NCI-H1417 (cell line): ENCODE data around the gene ASPDH.
A peak's percentile ranks its signal among the peaks of the same experiment; 100 is the strongest.
"Not testable (repeated sequence)": the region's sequence is repeated elsewhere in the genome, so short reads cannot be mapped to it uniquely, and the experiment has no call there.

ENCODE experiments used
- DNase-seq, 3 experiments: peaks; one replicate each; lab custom pipeline; 2025; lab: John Stamatoyannopoulos, UW

Gene ASPDH

DNA sequence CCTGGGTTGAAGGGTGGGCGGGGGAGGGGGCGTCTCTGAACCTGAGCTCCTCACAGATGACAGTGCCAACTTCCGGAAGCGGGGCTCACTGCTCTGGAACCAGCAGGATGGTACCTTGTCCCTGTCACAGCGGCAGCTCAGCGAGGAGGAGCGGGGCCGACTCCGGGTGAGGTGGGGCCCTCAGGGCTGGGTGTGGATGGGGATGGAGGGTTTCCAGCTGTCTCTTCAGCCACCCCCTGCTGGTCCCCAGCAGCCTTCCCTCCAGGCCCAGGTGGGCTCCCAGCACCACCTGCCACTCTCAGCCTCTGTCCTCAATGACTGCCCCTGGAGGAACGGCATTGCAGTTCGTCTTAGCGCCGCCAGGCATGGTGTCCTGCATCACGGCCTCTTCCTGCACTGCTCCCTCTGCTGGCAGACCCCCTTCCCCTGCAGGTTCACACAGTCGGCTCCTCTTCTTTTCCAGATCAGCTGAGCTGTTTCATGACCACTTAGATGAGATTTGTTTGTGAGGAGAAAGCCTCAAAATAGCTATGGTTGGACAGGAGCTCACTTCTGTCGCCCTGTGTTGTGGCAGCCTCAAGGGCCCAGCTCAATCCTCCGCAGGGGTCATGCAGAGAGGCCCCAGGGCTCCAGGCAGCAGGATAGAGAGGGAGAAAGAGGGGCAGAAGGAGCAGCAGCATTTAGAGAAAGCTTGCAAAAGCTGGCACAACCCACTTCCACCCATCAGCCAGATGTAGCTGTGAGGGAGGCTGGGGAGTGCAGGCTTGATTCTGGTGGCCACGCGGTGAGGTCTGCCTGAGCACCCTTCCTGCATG lies 34.6 kb downstream of the ASPDH start:
- DNase-seq, result no peak

- DNase-seq, result no peak
Measured at GRCh38 chr19:50477751-50478515, 35.8 kb downstream of the ASPDH start.

- no peak for DNase-seq
Measured at GRCh38 chr19:50476907-50477238, 36.8 kb downstream of the ASPDH start.

GRCh38 chr19:50476224-50476906 lies 37.3 kb downstream of the ASPDH start, which contains the start of the genes EMC10 and GARIN5A:
Gene EMC10 (plus strand): TSS chr19:50476507. CDS start chr19:50476545, 38 bp downstream.
Gene GARIN5A (minus strand): TSS chr19:50476848. CDS start chr19:50476388, 460 bp downstream.
- peak; percentile 71 to 89 (median 76) for DNase-seq

DNA sequence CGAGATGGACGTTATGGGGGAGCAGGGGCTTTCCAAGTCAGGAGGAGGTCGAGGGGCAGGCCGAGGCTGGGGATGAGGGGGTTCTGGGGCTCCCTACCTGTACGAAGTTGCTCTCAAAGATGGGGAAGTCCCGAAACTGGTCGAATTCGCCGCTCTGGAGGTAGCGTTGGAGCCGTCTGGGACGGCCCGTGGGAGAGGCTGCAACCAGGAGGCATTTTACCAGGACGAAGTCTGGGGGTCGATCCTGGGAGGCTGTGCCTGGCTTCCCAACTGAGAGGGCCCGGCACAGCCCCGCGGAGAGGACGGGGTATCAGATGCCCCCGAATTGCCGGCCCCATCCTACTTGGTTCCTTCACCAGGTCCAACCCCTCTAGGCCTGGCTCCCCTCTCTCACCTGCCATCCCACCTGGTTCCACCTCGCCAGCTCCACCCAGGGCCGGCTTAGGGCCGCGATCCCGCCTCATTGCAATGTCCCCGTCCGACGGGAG lies 37.9 kb downstream of the ASPDH start:
- DNase-seq, result no peak

DNA sequence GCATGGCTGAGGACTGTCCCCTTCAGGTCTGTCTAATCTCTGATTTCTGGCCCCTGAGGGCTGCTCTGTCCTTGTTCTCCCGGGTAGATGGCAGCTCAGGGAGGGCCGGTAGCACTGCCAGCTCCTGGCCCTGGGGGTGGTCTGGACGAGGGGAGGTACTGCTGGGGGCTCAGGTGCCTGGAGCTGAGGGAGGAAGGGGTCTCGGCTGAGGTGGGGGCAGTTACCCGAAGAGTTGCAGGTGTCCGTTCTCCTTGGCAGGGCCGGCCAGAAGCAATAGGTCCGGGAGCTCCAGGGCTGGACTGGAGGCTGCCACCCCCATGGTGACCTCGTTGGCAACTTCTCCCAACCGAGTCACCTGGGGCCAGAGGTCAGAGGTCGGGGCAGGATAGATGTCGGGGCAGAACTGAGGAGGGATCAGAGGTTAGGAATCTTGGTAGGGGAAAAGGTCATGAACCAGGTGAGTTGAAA lies 38.6 kb downstream of the ASPDH start:
- no peak for DNase-seq

- not testable (repeated sequence) for DNase-seq
Measured at GRCh38 chr19:50473336-50473735, 40.4 kb downstream of the ASPDH start.

GRCh38 chr19:50468818-50469217 lies 44.9 kb downstream of the ASPDH start:
- DNase-seq, result no peak

DNA sequence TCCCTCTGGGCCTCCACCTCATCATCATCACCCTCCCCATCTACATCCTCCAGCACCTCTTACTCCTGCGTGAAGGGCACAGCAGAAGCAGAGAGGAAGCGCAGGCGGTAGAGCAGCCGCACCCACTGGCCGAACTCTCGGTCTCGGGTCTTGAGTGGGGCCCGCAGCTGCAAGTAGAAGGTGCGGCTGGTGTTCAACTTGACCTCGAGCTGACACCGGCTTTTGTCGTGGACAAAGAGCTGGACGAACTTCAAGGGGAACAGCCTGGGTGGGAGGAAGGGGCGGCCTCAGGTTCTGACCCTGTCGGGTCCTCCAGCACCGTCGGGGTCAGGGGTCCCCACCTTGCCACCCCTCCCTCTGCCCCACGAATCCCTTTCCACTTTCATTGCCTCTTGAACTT lies 46.1 kb downstream of the ASPDH start:
- no peak for DNase-seq

GRCh38 chr19:50466706-50467039 lies 47.0 kb downstream of the ASPDH start:
- DNase-seq, result no peak

DNA sequence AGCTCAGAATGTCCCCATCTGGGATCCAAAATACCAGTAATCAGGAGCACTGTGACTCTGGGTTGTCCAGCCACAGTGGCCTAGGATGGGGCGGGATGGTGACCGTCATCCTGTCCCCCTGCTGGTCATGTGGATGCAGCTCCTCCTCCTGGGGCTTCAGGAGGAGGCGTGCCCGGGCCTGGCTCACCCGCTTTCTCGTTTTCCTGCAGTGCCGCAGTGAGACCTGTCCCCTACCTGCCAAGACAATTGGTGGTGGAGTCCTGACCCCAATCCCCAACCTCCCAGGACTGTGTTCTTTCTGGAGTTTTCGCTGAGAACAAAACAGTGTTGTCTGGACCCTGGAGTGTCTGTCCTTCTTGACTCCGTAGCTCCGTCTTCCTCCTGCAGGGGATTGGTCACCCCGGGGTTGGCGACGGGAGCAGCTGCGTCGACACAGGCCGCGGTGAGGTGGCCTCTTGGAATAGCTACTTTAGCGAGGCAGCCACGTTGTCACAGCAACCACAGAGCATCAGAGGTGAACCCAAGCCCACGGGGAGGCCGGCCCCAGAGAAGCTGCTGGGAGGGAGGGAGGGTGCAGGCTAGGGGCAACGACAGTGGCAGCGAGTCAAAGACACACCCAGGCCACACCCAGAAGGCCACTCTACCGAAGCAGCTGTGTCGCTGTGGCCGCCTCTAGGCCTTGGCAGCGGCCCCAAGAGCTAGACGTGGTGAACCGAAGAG lies 47.6 kb downstream of the ASPDH start:
- peak; percentile 54 to 92 (median 88) for DNase-seq

DNA sequence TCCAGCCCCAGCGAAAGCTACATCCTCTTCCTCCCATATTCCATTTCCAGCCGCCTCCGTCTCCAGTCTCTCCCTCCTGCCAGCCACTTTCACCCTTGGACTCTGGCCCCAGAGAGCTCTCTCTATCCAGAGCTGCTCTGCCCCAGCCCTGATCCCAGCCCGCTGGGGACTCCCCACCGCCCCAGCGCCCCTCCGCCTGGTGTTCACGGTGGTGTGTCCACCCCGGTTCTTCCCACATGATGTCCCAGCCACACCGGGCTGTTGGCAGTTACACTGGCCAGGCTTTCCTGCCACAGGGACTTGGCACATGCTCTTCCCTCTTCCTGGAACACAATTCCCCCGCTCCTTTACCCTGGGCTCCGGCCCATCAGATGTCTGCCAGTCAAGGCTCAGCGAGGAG lies 48.7 kb downstream of the ASPDH start:
- DNase-seq, result no peak

DNA sequence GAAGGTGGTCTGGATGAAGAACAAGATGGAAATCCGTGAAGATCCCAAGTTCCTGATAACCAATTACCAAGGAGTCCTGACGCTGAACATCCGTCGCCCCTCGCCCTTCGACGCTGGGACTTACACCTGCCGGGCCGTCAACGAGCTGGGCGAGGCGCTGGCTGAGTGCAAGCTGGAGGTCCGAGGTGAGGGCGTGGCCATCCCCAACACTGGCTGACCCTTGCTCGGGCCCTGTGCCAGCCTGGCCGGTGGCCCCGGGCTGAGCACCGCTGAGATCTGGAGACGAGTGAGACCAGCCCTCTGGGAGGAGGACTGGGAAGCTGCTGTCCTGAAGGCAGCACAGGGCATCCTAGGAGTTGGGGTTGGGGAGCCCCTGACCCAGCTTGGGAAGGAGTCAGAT lies 49.4 kb downstream of the ASPDH start:
- DNase-seq, result no peak

DNA sequence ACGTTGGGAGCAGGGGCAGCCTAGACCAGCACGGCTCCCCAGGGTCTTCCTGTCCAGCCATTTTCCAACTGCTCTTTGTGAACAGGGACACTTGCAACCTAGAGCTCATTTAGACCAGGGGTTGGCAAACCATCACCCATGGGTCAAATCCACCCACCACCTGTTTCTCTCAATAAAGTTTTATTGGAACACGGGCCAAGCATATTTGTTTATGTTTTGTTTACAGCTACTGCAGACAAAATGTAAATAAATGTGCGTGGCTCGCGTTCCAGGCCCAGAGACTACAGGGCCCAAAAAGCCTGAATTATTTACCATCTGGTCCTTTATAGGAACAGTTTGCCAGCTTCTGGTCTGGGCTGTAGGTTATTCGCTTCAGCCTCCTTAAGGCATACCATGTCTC lies 50.7 kb downstream of the ASPDH start:
- DNase-seq, result no peak
